HG02798 (cell line): ENCODE data around the gene H3-3A.

Experiments
- ATAC-seq: cut with Tn5 transposase; IDR thresholded peaks from one replicate; pipeline ENCODE4 v1.9.1; 2021; ENCODE audit warnings: mild to moderate bottlenecking; ENCODE audit not compliant: unreplicated experiment, poor library complexity

The H3-3A gene

GRCh38 chr1:226109829-226110248 lies 47.3 kb downstream of the H3-3A start:
- peak; percentile 82 for ATAC-seq

- peak; percentile 81 for ATAC-seq
These were observed 48.0 kb downstream of the H3-3A start for GRCh38 chr1:226110249-226111097.

GRCh38 chr1:226111098-226111882 lies 48.8 kb downstream of the H3-3A start:
- ATAC-seq, result no peak

- ATAC-seq, result no peak
These were observed 49.4 kb downstream of the H3-3A start for GRCh38 chr1:226111883-226112261.

GRCh38 chr1:226112626-226113025 lies 50.1 kb downstream of the H3-3A start:
- no peak for ATAC-seq

- no peak for ATAC-seq
These were observed 54.2 kb downstream of the H3-3A start for GRCh38 chr1:226116673-226117072.

GRCh38 chr1:226117330-226117729 lies 54.8 kb downstream of the H3-3A start:
- no peak for ATAC-seq

GRCh38 chr1:226118357-226118756 lies 55.8 kb downstream of the H3-3A start:
- no peak for ATAC-seq

- ATAC-seq, result no peak
These were observed 56.7 kb downstream of the H3-3A start for GRCh38 chr1:226119169-226119568.

GRCh38 chr1:226120398-226120797 lies 57.9 kb downstream of the H3-3A start:
- no peak for ATAC-seq

- no peak for ATAC-seq
These were observed 58.6 kb downstream of the H3-3A start for GRCh38 chr1:226121049-226121586.
